ENCODE data around the gene TBC1D22A. TPM values are rescaled to one million over a fixed set of nuclear protein-coding genes. Genes with fewer than 3 reads are reported as not detected.

The TBC1D22A gene
- total RNA-seq, 3 donors from 2014 or later: 19.0 to 23.6 (median 23.6) TPM

DNA sequence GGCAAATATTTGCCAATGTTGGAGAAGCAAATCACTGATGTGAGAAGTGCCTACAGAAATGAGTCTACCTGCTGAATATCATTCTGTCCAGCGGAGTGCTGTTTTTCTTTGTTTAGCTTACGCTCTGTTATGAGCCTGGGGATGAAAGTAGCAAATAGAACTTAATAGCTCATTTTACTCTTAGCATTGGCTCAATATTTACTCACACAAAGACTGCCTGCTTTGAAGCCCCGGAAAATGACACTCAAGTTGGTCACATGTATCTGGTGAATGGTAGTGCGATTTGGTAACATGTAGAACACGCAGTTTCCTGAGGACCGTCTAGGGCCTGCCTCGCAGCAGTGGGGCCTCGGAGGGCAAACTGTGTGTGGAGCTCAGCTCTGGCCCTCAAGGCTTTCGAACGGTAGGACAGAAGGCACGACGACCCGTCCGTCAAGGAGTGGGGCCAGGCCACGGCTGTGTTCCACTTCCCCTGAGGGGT lies 38.9 kb downstream of the TBC1D22A start:
- no peak overlapping the region for H3K27ac ChIP-seq
- H3K4me3 ChIP-seq: no peak overlapping the region
- TF ChIP-seq POLR2A (IDR thresholded peaks at IDR 0.05) (no peak), POLR2AphosphoS5 (IDR thresholded peaks at IDR 0.05) (no peak)
- TF ChIP-seq, protein P1, sequence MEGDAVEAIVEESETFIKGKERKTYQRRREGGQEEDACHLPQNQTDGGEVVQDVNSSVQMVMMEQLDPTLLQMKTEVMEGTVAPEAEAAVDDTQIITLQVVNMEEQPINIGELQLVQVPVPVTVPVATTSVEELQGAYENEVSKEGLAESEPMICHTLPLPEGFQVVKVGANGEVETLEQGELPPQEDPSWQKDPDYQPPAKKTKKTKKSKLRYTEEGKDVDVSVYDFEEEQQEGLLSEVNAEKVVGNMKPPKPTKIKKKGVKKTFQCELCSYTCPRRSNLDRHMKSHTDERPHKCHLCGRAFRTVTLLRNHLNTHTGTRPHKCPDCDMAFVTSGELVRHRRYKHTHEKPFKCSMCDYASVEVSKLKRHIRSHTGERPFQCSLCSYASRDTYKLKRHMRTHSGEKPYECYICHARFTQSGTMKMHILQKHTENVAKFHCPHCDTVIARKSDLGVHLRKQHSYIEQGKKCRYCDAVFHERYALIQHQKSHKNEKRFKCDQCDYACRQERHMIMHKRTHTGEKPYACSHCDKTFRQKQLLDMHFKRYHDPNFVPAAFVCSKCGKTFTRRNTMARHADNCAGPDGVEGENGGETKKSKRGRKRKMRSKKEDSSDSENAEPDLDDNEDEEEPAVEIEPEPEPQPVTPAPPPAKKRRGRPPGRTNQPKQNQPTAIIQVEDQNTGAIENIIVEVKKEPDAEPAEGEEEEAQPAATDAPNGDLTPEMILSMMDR (IDR thresholded peaks at IDR 0.05): no peak
- H3K9me3 ChIP-seq: no peaks in the 10 kb centered on the region
- no peaks in the 10 kb centered on the region for H3K4me1 ChIP-seq
- no peaks in the 10 kb centered on the region for H3K36me3 ChIP-seq
- H3K27me3 ChIP-seq: no peaks in the 10 kb centered on the region
- peak in 1 of 2 donors; percentile 50 for DNase-seq (ENCODE audit: low spot score in 2 of 2)
- intact Hi-C loops (cut with DNase I; ENCODE audit: low total_unique reads): no loop called here

DNA sequence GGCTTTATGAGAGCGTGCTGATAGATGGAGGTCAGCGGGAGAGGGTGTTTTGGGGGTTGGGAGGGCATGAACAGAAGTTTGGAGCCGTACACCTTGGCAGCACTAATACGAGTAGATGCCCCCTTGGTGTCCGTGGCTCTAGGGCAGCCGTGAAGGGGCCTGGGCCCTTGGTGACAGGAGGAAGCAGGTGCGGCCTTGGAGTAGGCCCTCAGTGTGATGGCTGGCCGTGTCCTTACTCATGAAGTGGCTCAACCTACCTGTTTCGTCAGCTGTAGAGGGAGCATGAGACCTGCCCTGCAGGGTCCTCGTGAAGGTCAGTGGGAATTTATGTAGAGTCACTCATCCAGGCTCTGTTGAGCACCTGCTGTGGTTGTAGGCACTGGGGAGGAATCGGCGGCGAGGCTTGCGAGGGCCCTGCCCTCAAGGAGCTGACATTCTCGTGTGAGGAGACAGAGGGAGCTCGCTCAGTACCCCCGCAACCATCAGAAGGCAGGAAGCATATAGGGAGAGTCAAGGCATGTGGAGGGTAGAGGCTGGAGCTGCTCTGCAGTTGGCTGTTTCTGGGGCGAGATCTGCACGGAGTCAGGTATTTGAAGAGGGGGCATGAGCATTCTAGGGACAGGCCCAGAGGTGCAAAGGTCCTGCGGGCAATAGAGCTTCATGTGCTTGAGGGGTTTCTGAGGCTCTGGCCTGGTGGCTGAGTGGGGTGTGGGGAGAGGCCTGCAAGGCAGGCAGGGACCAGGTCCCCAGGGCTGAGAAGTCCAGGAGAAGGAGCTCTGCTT lies 39.6 kb downstream of the TBC1D22A start:
- Histone ChIP-seq H3K27ac (no peak overlapping the region), H3K9me3 (no peaks in the 10 kb centered on the region), H3K4me1 (no peaks in the 10 kb centered on the region), H3K4me3 (no peak overlapping the region), H3K27me3 (no peaks in the 10 kb centered on the region), H3K36me3 (no peaks in the 10 kb centered on the region)
- peak in 1 of 2 donors; percentile 7 for DNase-seq (ENCODE audit: low spot score in 2 of 2)
- intact Hi-C loops (cut with DNase I; ENCODE audit: low total_unique reads): no loop called here
- TF ChIP-seq POLR2A (IDR thresholded peaks at IDR 0.05) (no peak), POLR2AphosphoS5 (IDR thresholded peaks at IDR 0.05) (no peak)
- TF ChIP-seq, protein P1 (IDR thresholded peaks at IDR 0.05): no peak

DNA sequence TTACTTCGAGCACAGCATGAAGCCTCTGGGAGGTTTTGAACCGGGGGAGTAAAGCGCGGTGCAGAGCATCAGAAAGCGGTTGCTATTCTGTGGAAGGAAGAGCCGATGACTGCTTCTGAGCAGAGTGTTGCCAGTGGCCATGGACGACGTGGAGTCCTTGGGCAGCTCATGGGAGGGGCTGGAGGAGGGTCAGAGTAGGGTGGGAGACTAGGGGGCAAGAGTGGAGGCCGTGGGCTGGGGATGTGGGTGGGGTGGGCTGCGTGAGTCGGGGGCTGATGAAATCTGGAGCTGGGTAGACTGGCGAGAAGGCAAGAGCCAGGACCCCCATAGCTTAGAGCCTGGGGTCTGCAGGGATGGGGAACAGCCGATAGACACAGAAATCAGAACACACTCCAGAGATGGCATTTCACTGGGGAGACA lies 40.2 kb downstream of the TBC1D22A start:
- Histone ChIP-seq H3K4me3 (no peak overlapping the region), H3K36me3 (no peaks in the 10 kb centered on the region), H3K27me3 (no peaks in the 10 kb centered on the region), H3K27ac (no peak overlapping the region), H3K4me1 (no peaks in the 10 kb centered on the region), H3K9me3 (no peaks in the 10 kb centered on the region)
- no peak for TF ChIP-seq POLR2A (IDR thresholded peaks at IDR 0.05)
- intact Hi-C loops (cut with DNase I; ENCODE audit: low total_unique reads): no loop called here
- DNase-seq (ENCODE audit: low spot score in 2 of 2): peak in 1 of 2 donors; percentile 9

DNA sequence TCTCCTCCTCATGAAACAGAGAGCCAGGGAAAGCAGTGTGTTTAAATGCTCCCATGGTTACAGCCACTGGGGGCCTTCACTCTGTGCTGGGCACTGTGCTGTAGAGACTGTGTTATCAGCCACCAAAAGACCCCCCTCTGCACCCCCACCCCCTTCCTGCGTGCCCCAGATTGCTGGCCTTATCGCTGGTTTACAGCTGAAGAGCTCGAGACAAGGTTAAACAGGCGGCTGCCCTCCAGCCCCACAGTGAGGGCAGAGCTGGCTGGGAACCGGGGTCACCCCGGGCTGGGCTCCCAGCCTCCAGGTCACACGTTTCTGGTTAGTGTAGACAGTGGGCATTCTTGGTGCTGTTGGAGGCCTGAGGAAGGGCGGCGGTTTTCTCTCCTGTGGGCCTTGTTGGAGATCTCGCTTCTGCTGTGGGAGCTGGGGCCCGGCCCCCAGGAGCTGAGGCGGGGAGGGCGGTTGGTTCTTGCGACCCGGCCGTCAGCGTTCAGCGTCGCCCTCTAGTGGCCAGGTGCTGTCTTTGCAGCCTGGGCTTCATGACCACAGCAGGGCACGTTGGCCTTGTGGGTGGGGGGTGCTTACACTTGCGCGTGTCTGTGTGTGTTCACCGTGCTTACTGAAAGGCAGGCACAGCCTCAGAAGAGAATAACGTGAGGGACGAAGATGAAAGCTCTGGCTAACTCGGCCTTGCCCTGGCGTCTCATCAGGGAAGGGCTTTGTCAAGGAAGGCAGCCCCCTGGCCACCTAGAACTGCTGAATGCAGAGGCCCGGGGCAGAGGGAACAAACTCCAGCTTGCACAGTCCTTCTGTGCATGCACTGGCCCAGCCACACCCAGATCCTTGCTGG lies 40.8 kb downstream of the TBC1D22A start:
- peak; percentile 18 to 54 for DNase-seq (ENCODE audit: low spot score in 2 of 2)

DNA sequence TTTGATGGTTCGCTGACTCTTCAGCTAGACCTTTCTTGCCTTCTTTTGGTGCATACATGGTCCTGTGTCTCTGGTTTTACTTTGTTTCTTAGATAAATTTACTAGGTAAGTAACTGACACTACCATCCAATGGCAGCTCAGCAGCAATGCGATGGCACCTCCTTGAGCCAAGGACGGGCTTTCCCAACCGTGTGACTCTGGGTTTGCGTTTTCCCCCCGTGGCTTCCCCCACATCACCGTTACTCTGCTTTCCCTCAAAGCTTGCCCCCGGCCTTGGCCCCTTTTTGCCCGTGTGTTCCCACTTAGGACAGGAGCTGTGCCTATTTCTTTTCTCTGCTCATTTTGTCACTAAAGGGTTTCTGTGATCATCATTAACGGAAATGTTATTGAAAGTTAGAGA lies 41.5 kb downstream of the TBC1D22A start:
- TF ChIP-seq POLR2A (IDR thresholded peaks at IDR 0.05) (no peak), POLR2AphosphoS5 (IDR thresholded peaks at IDR 0.05) (no peak)
- TF ChIP-seq, protein P1 (IDR thresholded peaks at IDR 0.05): no peak
- no peaks in the 10 kb centered on the region for H3K27me3 ChIP-seq
- no peaks in the 10 kb centered on the region for H3K36me3 ChIP-seq
- no peaks in the 10 kb centered on the region for H3K9me3 ChIP-seq
- no peak for DNase-seq (ENCODE audit: low spot score in 2 of 2)
- no peaks in the 10 kb centered on the region for H3K4me1 ChIP-seq
- no peak overlapping the region for H3K27ac ChIP-seq
- intact Hi-C loops (cut with DNase I; ENCODE audit: low total_unique reads): no loop called here
- no peak overlapping the region for H3K4me3 ChIP-seq

More for the DNA sequence above, 40.8 kb downstream of the TBC1D22A start:
- Histone ChIP-seq H3K27me3 (no peaks in the 10 kb centered on the region), H3K27ac (no peak overlapping the region), H3K9me3 (no peaks in the 10 kb centered on the region), H3K36me3 (no peaks in the 10 kb centered on the region), H3K4me3 (peak overlapping the region in 1 of 3 donors; percentile 45), H3K4me1 (no peaks in the 10 kb centered on the region)
- TF ChIP-seq POLR2AphosphoS5 (IDR thresholded peaks at IDR 0.05): no peak
- TF ChIP-seq, protein P1 (IDR thresholded peaks at IDR 0.05): peak; percentile 77 to 85 (median 83)
- intact Hi-C loops (cut with DNase I; ENCODE audit: low total_unique reads): no loop called here
